Measurements from ENCODE around the gene WDR72. TPM values are rescaled to one million over a fixed set of nuclear protein-coding genes. Genes with fewer than 3 reads are reported as not detected.

Gene WDR72
- total RNA-seq, 3 donors from 2014 or later (not counting 1 experiment from before 2014, with no cell fraction given), result 1.6 TPM; not detected in 2

DNA sequence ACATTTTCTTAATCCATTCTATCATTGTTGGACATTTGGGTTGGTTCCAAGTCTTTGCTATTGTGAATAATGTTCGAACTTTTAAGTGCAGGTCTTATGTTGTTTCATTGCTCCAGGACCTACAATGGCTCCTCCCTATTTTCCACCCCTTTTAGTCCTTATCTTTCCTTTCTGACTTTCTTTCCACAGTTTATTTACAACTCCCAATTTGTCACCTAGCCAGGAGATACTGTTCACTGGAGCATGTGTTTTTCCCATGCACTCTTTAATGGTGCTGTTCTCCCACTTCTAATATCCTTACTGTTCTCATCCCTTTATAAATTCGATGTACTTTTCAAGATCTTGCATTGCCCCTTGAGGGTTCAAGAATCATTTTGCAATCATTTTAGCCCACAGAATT is 290.0 kb downstream of the WDR72 start:
- ATAC-seq, result no peak
- H3K27ac Mint-ChIP-seq, result no peak overlapping the region
- Histone ChIP-seq H3K36me3 (ENCODE audit: control insufficient read depth, insufficient read depth, low read length) (no peaks in the 10 kb centered on the region), H3K9me3 (ENCODE audit: control insufficient read depth, insufficient read depth, low read length) (no peaks in the 10 kb centered on the region), H3K27me3 (ENCODE audit: control insufficient read depth, insufficient read depth, low read length) (no peaks in the 10 kb centered on the region), H3K4me3 (ENCODE audit: low read length) (no peak overlapping the region), H3K27ac (ENCODE audit: low read length) (no peak overlapping the region), H3K4me1 (ENCODE audit: control insufficient read depth, insufficient read depth, low read length) (no peaks in the 10 kb centered on the region)
- no peak for DNase-seq
- no peaks in the 10 kb centered on the region for H3K27me3 Mint-ChIP-seq (ENCODE audit: low read depth in 2 of 2)
- no peak overlapping the region for H3K4me3 Mint-ChIP-seq
- intact Hi-C loops (cut with micrococcal nuclease), result no loop called here
- 84% methylated on average over 2 of the region's 2 CpGs for WGBS (ENCODE audit: insufficient coverage)
- peaks cover 8 to 9% of the 10 kb centered on the region in 2 donors for H3K9me3 Mint-ChIP-seq
- no peaks in the 10 kb centered on the region for H3K36me3 Mint-ChIP-seq
- H3K4me1 Mint-ChIP-seq, result no peaks in the 10 kb centered on the region
- TF ChIP-seq CTCF (IDR thresholded peaks at IDR 0.05), result no peak

Other genes starting within 250 kb of the WDR72 start
- gene UNC13C, start 218.8 kb upstream of the WDR72 start, total RNA-seq, result not detected

All from natural killer cell (primary cell).